ENCODE measurements around the gene LRRC32. TPM values are rescaled to one million over a fixed set of nuclear protein-coding genes. Genes with fewer than 3 reads are reported as not detected.
A peak's percentile ranks its signal among the peaks of the same experiment; 100 is the strongest.

The LRRC32 gene
- total and polyA plus RNA-seq, 9 of the 15 experiments (the other 6 are each of a cell fraction or from before 2014, with no cell fraction given) = 0.10 to 0.50 (median 0.19) TPM; not detected in 5

DNA sequence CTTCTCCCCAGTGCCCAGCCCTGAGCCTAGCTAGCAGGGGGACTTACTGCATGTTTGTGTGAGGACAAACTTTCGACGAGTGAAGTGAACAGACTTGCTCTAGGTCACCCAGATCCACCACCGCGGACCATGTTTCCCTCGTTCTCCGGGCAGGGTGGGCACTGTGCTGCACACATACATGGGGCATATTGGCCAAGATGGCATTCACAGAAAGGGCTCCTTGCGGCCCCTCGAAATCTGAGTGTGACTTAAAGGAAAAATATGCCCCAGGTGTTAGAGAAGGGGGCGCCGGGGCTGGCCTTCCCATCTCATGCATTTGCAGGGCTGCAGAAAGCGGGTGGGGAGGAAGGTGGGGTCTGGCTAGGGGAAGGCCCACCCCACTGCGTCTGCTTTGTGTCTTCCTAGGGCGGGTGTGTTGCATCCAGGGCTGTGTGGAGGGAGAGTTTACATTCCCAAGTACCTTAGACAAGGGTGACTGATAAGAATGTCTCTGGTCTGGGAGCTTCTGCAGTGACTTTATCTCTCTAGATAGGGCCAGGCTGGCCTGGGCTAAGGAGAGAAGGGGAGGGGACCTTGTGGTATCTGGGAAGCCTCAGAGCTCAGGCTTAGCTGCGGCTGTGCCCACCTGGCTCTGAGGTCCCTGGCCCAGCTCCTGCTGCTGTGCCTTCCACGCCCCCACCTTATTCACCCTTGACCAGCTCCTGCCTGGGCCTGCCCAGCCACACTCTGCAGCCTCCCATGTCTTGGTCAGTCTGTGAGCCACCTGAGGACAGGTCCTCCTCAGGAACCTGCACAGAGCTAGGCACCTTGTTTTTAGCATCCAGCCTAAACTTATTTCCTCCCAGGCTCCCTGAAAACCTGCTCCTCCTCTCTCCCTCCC is 45.8 kb downstream of the LRRC32 start:
- no peak overlapping the region for H3K4me2 ChIP-seq (ENCODE audit: insufficient read depth, low read length)
- no peak overlapping the region for H3K4me3 ChIP-seq
- H3K79me2 ChIP-seq (ENCODE audit: control insufficient read depth, insufficient read depth, low read length) = no peaks in the 10 kb centered on the region
- no peak overlapping the region for H3K27ac ChIP-seq (ENCODE audit: extremely low read depth, low read depth, low read length)
- FAIRE-seq (peak; percentile 62), DNase-seq (ENCODE audit: extremely low read depth in 1 of 4, low spot score in 3 of 4) (peak in 3 of 4 experiments; percentile 34 to 50 (median 40)), ATAC-seq (peak; percentile 53)
- ChIA-PET CTCF (ENCODE audit: low intra/inter-chr PET ratio) (no interaction called here), POLR2A (interaction anchor here (0.7 kb wide), 1 partner anchor 47 kb away, joined by 3 read pairs; no protein-coding TSS in a partner anchor)
- H3K9me3 ChIP-seq (replicated peaks; ENCODE audit: control insufficient read depth, insufficient read depth, low read depth, low read length) = no peaks in the 10 kb centered on the region; the same call in 1 of the 2 replicates
- intact Hi-C loops (cut with micrococcal nuclease) = no loop called here
- no peak overlapping the region for H2AFZ ChIP-seq (ENCODE audit: low read depth, low read length)
- no peaks in the 10 kb centered on the region for H3K27me3 ChIP-seq (ENCODE audit: control insufficient read depth in 2 of 2, insufficient read depth in 2 of 2, low read length in 2 of 2)
- in situ Hi-C loops (cut with MboI) = no loop called here
- no peaks in the 10 kb centered on the region for H4K20me1 ChIP-seq (replicated peaks; ENCODE audit: control insufficient read depth, insufficient read depth, low read length)
- 30% methylated on average over 11 of the region's 15 CpGs for WGBS (ENCODE audit: insufficient coverage, low coverage, missing lambda C conversion rate)
- BruUV-seq (replicated peaks) = no TSS peak
- no peaks in the 10 kb centered on the region for H3K9me1 ChIP-seq (ENCODE audit: control insufficient read depth, insufficient read depth, low read length)
- TF ChIP-seq CBFA2T2 (conservative IDR thresholded peaks at IDR 0.05) (peak; percentile 30; the same call in 1 of the 2 replicates), KDM1A (IDR thresholded peaks at IDR 0.05) (no peak), SMARCA4 (IDR thresholded peaks at IDR 0.05) (0 out of 2 replicates have a peak, but pooled peaks have one; percentile 11), ARID1B (IDR thresholded peaks at IDR 0.05) (0 out of 2 replicates have a peak, but pooled peaks have one; percentile 11), TEAD1 (CRISPR knock-in tag; IDR thresholded peaks at IDR 0.05) (0 out of 4 replicates have a peak, but pooled peaks of 1 of the 2 experiments have one; percentile 9), CBFA2T3 (IDR thresholded peaks at IDR 0.05) (peak; percentile 53; the same call in 1 of the 2 replicates), ZNF184 (CRISPR knock-in tag; IDR thresholded peaks at IDR 0.05) (no peak), RCOR1 (IDR thresholded peaks at IDR 0.05; ENCODE audit: borderline replicate concordance in 1 of 2, low read depth in 2 of 2, low read length in 2 of 2) (peak in 1 of 2 experiments; percentile 21; a peak in 1 of 4 replicates), CTBP1 (IDR thresholded peaks at IDR 0.05; ENCODE audit: borderline replicate concordance) (peak; percentile 47; the same call in 1 of the 2 replicates)
- TF ChIP-seq, protein P1, sequence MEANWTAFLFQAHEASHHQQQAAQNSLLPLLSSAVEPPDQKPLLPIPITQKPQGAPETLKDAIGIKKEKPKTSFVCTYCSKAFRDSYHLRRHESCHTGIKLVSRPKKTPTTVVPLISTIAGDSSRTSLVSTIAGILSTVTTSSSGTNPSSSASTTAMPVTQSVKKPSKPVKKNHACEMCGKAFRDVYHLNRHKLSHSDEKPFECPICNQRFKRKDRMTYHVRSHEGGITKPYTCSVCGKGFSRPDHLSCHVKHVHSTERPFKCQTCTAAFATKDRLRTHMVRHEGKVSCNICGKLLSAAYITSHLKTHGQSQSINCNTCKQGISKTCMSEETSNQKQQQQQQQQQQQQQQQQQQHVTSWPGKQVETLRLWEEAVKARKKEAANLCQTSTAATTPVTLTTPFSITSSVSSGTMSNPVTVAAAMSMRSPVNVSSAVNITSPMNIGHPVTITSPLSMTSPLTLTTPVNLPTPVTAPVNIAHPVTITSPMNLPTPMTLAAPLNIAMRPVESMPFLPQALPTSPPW (CRISPR knock-in tag; IDR thresholded peaks at IDR 0.05) = peak; percentile 43; the same call in 1 of the 2 replicates
- peaks cover 14 to 23% of the 10 kb centered on the region in 2 experiments; a peak in 4 of 5 replicates for H3K4me1 ChIP-seq (replicated peaks in 1 of 2; ENCODE audit: control insufficient read depth in 2 of 2, insufficient read depth in 2 of 2, low read length in 2 of 2)
- peak overlapping the region in 1 of 2 experiments; percentile 64; a peak in 1 of 4 replicates for H3K9ac ChIP-seq (ENCODE audit: insufficient read depth in 1 of 2, low read depth in 2 of 2, low read length in 2 of 2)
- H3K36me3 ChIP-seq (ENCODE audit: control insufficient read depth, insufficient read depth, low read length) = no peaks in the 10 kb centered on the region
